DMS 273 treated with DMSO at 0.1 percent for 48 hours (cell line): ENCODE results near the gene PHACTR3.

Experiments
- DNase-seq: peaks from one replicate; lab custom pipeline; 2025; lab: John Stamatoyannopoulos, UW

PHACTR3 gene

GRCh38 chr20:59648466-59649070 is 44.2 kb downstream of the PHACTR3 start:
- DNase-seq: no peak

GRCh38 chr20:59650418-59650817 is 46.1 kb downstream of the PHACTR3 start:
- DNase-seq: no peak

GRCh38 chr20:59652381-59652780 is 48.0 kb downstream of the PHACTR3 start:
- DNase-seq: no peak

GRCh38 chr20:59656417-59656816 is 52.1 kb downstream of the PHACTR3 start:
- no peak for DNase-seq

GRCh38 chr20:59657459-59658046 is 53.2 kb downstream of the PHACTR3 start:
- DNase-seq: no peak

- DNase-seq: no peak
These were observed 56.1 kb downstream of the PHACTR3 start for GRCh38 chr20:59660471-59660870.

- DNase-seq: no peak
These were observed 56.8 kb downstream of the PHACTR3 start for GRCh38 chr20:59661153-59661552.

GRCh38 chr20:59661621-59662020 is 57.3 kb downstream of the PHACTR3 start:
- DNase-seq: no peak

- no peak for DNase-seq
These were observed 57.8 kb downstream of the PHACTR3 start for GRCh38 chr20:59662161-59662560.

GRCh38 chr20:59662856-59663512 is 58.6 kb downstream of the PHACTR3 start:
- DNase-seq: no peak

- DNase-seq: no peak
These were observed 59.2 kb downstream of the PHACTR3 start for GRCh38 chr20:59663513-59664060.

- DNase-seq: peak; percentile 3
These were observed 60.1 kb downstream of the PHACTR3 start for GRCh38 chr20:59664421-59664941.

- DNase-seq: no peak
These were observed 61.6 kb downstream of the PHACTR3 start for GRCh38 chr20:59665656-59666555.

GRCh38 chr20:59666586-59666985 is 62.2 kb downstream of the PHACTR3 start:
- DNase-seq: no peak

- DNase-seq: no peak
These were observed 62.8 kb downstream of the PHACTR3 start for GRCh38 chr20:59667131-59667530.

- DNase-seq: no peak
These were observed 63.7 kb downstream of the PHACTR3 start for GRCh38 chr20:59667981-59668515.

- no peak for DNase-seq
These were observed 64.8 kb downstream of the PHACTR3 start for GRCh38 chr20:59668926-59669850.

GRCh38 chr20:59670786-59671492 is 66.6 kb downstream of the PHACTR3 start:
- no peak for DNase-seq

- DNase-seq: no peak
These were observed 67.5 kb downstream of the PHACTR3 start for GRCh38 chr20:59671661-59672471.
